Upper lobe of left lung (tissue), 6 donors: Measurements from ENCODE around the gene ETV7. TPM values are rescaled to one million over a fixed set of nuclear protein-coding genes. Genes with fewer than 3 reads are reported as not detected.
"Not testable (repeated sequence)": the region's sequence is repeated elsewhere in the genome, so short reads cannot be mapped to it uniquely, and the experiment has no call there.

Source experiments
- ATAC-seq, 2 donors: fragments of 200-7000 bp; cut with Tn5 transposase; one replicate each; pipeline ENCODE4 v1.9.1; 2022; ENCODE audit warnings: mild to moderate bottlenecking in 2 of 2, moderate library complexity in 2 of 2; ENCODE audit not compliant: low FRiP score in 2 of 2
- DNase-seq, 2 donors: peaks; one replicate each; pipeline ENCODE4 v3.0.0-alpha.2; 2019 to 2020
- H3K27ac ChIP-seq, 4 donors: fragments of 200-600 bp; sonication (generic); one replicate each; pipeline ENCODE4 v1.5.1; 2016 to 2019
- H3K27me3 ChIP-seq, 4 donors: fragments of 200-600 bp; sonication (generic); one replicate each; pipeline ENCODE4 v1.5.1; 2017 to 2019
- H3K36me3 ChIP-seq, 4 donors: fragments of 200-600 bp; sonication (generic); one replicate each; pipeline ENCODE4 v1.5.1; 2016 to 2019
- H3K4me1 ChIP-seq, 4 donors: fragments of 200-600 bp; sonication (generic); one replicate each; pipeline ENCODE4 v1.5.1; 2018 to 2019
- H3K4me3 ChIP-seq, 4 donors: fragments of 200-600 bp; sonication (generic); one replicate each; pipeline ENCODE4 v1.5.1; 2017 to 2019; ENCODE audit warnings: mild to moderate bottlenecking in 2 of 4, moderate library complexity in 1 of 4
- H3K9me3 ChIP-seq, 4 donors: fragments of 200-600 bp; sonication (generic); one replicate each; pipeline ENCODE4 v1.5.1; 2018 to 2019
- EP300 ChIP-seq, 4 donors: sonication (generic); formaldehyde crosslinking; IDR thresholded peaks; one replicate each; pipeline ENCODE4 v1.5.1; 2017; ENCODE audit warnings: antibody characterized with exemption in 4 of 4, control low read depth in 2 of 4
- POLR2A ChIP-seq, 4 donors: fragments of 450-650 bp; IDR thresholded peaks; one replicate each; pipeline ENCODE4 v1.5.1; 2016 to 2017; ENCODE audit warnings: antibody characterized with exemption in 4 of 4, mild to moderate bottlenecking in 2 of 4
- POLR2AphosphoS5 ChIP-seq, 2 donors: sonication (generic); formaldehyde crosslinking; IDR thresholded peaks; one replicate each; pipeline ENCODE4 v1.5.1; 2017; ENCODE audit warnings: antibody characterized with exemption in 2 of 2
- WGBS, 2 donors: methylation state at CpG; one replicate each; pipeline ENCODE4 v1.1.5; 2017 to 2018; 5-methylcytosine and 5-hydroxymethylcytosine counted together
- total RNA-seq, 6 donors: library from RNA; depleted of rRNA in 4 of 6; stranded (reverse); fragments of >200 nt in 4 of 6; gene quantifications; one replicate each; pipeline versions ENCODE4 v1.1.0 to v1.2.1, GENCODE V29; 2016 to 2021
- TF ChIP-seq, protein P1 (sequence below), 6 experiments: fragments of 450-650 bp in 4 of 6; fragments of 200-600 bp in 2 of 6; sonication (generic) in 2 of 6; IDR thresholded peaks; one replicate each; pipeline ENCODE4 v1.5.1; 2016 to 2019; ENCODE audit warnings: antibody characterized with exemption in 6 of 6
- donor health status: DM: no; HTN: no; CAD: no; lungs with moderate emphysema.
- donor health status: DM: no; HTN: yes; CAD: no; lungs with severe emphysema.

Gene ETV7
- total RNA-seq, 6 donors from 2014 or later, result 2.0 to 10.5 (median 4.2) TPM

DNA sequence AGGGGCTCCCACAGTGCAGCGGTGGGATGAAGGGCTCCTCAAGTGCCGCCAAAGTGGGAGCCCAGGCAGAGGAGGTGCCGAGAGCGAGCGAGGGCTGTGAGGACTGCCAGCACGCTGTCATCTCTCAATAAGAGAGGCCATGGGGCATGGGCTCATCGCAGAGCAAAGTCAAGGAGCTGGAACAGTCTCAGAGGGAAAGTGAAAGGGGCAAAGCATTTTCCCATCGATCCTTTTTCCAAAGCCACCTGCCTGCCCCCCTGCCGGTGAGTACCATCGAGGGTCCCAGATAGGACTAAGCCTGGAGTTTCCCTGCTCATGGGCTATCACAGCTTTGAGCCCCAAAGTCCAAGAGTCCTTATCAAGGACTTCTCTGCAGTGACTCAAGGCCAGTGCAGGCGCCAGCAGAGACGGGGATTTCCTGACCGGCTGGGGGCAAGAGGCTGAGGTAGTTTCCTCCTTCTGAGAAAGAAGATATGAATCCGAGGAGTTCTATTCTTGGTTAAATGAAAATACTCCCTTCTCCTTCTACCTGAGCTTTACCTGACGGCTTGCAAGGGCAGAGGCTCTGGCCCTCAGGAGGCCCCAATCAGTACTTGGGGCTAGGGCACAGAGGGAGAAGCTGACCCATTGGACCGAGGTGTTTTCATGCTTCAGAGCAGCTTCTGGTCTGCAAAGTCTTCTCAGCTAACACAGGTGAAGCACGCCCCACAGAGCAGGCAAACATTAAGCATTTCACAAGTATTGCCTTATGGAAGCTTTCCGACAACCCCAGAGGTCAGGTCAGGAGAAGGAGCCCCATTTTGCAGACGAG lies 22.6 kb downstream of the ETV7 start:
- Histone ChIP-seq H3K27me3 (no peaks in the 10 kb centered on the region), H3K4me1 (peaks cover 6 to 17% (median 10%) of the 10 kb centered on the region in 4 donors), H3K27ac (no peak overlapping the region), H3K36me3 (no peaks in the 10 kb centered on the region), H3K4me3 (no peak overlapping the region), H3K9me3 (no peaks in the 10 kb centered on the region)
- no peak for ATAC-seq
- WGBS, 2 donors, result 61 to 66% methylated on average over 18 to 19 of the region's 19 CpGs
- TF ChIP-seq EP300 (IDR thresholded peaks at IDR 0.05), result no peak
- TF ChIP-seq, protein P1, sequence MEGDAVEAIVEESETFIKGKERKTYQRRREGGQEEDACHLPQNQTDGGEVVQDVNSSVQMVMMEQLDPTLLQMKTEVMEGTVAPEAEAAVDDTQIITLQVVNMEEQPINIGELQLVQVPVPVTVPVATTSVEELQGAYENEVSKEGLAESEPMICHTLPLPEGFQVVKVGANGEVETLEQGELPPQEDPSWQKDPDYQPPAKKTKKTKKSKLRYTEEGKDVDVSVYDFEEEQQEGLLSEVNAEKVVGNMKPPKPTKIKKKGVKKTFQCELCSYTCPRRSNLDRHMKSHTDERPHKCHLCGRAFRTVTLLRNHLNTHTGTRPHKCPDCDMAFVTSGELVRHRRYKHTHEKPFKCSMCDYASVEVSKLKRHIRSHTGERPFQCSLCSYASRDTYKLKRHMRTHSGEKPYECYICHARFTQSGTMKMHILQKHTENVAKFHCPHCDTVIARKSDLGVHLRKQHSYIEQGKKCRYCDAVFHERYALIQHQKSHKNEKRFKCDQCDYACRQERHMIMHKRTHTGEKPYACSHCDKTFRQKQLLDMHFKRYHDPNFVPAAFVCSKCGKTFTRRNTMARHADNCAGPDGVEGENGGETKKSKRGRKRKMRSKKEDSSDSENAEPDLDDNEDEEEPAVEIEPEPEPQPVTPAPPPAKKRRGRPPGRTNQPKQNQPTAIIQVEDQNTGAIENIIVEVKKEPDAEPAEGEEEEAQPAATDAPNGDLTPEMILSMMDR (IDR thresholded peaks at IDR 0.05), result no peak
- no peak for TF ChIP-seq POLR2AphosphoS5 (IDR thresholded peaks at IDR 0.05)
- no peak for TF ChIP-seq POLR2A (IDR thresholded peaks at IDR 0.05)
- peak in 1 of 2 donors; percentile 63 for DNase-seq

DNA sequence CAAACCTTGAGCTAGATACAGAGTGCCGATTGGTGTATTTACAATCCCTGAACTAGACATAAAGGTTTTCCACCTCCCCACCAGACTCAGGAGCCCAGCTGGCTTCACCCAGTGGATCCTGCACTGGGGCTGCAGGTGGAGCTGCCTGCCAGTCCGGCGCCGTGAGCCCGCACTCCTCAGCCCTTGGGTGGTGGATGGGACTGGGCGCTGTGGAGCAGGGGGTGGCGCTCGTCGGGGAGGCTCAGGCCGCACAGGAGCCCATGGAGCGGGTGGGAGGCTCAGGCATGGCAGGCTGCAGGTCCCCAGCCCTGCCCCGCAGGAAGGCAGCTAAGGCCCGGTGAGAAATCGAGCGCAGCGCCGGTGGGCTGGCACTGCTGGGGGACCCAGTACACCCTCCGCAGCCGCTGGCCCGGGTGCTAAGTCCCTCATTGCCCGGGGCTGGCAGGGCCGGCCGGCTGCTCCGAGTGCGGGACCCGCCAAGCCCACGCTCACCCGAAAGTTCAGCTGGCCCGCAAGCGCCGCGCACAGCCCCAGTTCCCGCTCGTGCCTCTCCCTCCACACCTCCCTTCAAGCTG lies 23.3 kb downstream of the ETV7 start:
- H3K4me3 ChIP-seq, H3K9me3 ChIP-seq, H3K27me3 ChIP-seq, H3K36me3 ChIP-seq, DNase-seq, H3K27ac ChIP-seq, ATAC-seq: not testable (repeated sequence)
- WGBS, 2 donors, result 96 to 98% methylated on average over 13 to 31 of the region's 34 CpGs
- peaks cover 6 to 11% (median 9%) of the 10 kb centered on the region in 4 donors for H3K4me1 ChIP-seq

DNA sequence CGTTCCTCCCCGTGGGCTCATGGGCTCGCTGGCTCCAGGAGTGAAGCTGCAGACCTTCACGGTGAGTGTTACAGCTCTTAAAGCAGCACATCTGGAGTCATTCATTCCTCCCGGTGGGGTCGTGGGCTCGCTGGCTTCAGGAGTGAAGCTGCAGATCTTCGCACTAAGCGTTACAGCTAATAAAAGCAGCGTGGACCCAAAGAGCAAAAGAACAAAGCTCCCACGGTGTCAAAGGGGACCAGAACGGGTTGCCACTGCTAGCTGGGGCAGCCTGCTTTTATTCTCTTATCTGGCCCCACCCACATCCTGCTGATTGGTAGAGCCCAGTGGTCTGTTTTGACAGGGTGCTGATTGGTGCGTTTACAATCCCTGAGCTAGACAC lies 24.1 kb downstream of the ETV7 start:
- 84 to 85% methylated on average over 7 to 13 of the region's 13 CpGs for WGBS, 2 donors
- H3K4me3 ChIP-seq, H3K36me3 ChIP-seq, DNase-seq, H3K9me3 ChIP-seq, ATAC-seq, H3K27ac ChIP-seq, H3K27me3 ChIP-seq: not testable (repeated sequence)
- H3K4me1 ChIP-seq, result peaks cover 9 to 17% (median 15%) of the 10 kb centered on the region in 4 donors

DNA sequence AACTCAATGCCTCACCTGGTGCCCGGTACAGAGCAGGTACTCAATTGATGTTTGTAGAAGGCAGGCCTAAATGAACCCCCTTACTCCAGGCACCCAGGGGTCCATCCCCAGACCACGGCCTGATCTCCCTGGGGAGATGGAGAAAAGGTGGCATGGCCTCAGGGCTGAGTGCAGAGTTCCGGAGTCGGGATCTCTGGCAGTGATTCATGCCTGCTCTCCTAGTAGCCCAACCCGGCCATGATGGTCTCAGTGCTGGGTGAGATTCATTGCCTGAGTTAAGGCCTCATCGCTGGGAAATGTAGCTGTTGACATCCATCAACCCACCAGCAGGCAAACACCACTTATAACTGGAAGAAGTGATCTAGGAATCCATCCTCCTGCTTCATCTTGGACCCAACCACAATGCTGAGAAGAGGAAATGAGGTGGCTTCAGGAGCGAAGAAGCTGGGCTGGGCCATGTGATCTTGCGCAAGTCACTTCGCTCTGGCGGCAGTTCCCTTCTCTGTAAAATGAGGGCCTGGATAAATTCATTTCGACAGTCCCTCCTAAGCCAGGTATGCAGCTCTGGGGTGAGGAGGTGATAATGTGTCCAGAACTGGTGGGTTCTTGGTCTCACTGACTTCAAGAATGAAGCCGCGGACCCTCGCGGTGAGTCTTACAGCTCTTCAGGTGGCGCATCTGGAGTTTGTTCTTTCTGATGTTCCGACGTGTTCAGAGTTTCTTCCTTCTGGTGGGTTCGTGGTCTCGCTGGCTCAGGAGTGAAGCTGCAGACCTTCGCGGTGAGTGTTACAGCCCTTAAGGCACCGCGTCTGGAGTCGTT lies 24.7 kb downstream of the ETV7 start:
- Histone ChIP-seq H3K27me3 (no peaks in the 10 kb centered on the region), H3K9me3 (no peaks in the 10 kb centered on the region), H3K4me1 (peaks cover 9 to 20% (median 17%) of the 10 kb centered on the region in 4 donors), H3K36me3 (no peaks in the 10 kb centered on the region), H3K4me3 (no peak overlapping the region), H3K27ac (no peak overlapping the region)
- TF ChIP-seq POLR2AphosphoS5 (IDR thresholded peaks at IDR 0.05) (no peak), EP300 (IDR thresholded peaks at IDR 0.05) (no peak), POLR2A (IDR thresholded peaks at IDR 0.05) (no peak)
- TF ChIP-seq, protein P1 (IDR thresholded peaks at IDR 0.05), result no peak
- DNase-seq (peak in 1 of 2 donors; percentile 64), ATAC-seq (no peak)
- WGBS, 2 donors, result 85 to 87% methylated on average over 24 to 25 of the region's 25 CpGs

DNA sequence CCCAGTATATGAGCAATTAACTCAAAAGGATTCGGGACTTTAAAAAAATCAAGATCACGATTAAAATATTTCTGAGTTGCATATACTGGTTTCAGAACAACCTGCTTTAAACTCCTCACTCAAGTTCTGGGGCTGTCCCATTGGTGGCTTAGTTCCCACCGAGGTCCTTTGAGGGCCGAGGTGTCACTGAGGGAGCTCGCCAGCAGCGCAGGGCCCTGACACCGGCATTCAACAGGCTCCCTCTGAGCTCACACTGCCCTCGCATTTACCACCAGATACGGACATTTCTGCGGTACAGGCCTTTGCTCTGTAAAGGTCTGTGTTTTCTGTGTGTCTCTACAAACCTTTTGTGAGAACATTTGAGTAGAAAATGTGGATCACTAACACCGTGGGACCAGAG lies 26.4 kb downstream of the ETV7 start:
- ATAC-seq, result no peak
- no peak for DNase-seq
- H3K4me3 ChIP-seq, result no peak overlapping the region
- H3K27me3 ChIP-seq, result no peaks in the 10 kb centered on the region
- peaks cover 9 to 20% (median 17%) of the 10 kb centered on the region in 4 donors for H3K4me1 ChIP-seq
- WGBS, 2 donors, result 91 to 93% methylated on average over 11 of the region's 11 CpGs
- H3K36me3 ChIP-seq, result no peaks in the 10 kb centered on the region
- H3K9me3 ChIP-seq, result no peaks in the 10 kb centered on the region
- H3K27ac ChIP-seq, result no peak overlapping the region
- TF ChIP-seq, protein P1 (IDR thresholded peaks at IDR 0.05), result no peak
- no peak for TF ChIP-seq EP300 (IDR thresholded peaks at IDR 0.05)
- TF ChIP-seq POLR2AphosphoS5 (IDR thresholded peaks at IDR 0.05), result no peak
- no peak for TF ChIP-seq POLR2A (IDR thresholded peaks at IDR 0.05)
